HepG2 (cell line): ENCODE data around the gene ARID1A. TPM values are rescaled to one million over a fixed set of nuclear protein-coding genes. Genes with fewer than 3 reads are reported as not detected.
A peak's percentile ranks its signal among the peaks of the same experiment; 100 is the strongest.

Experiments used
- BHLHE40 ChIP-seq: IDR thresholded peaks from 2 replicates; pipeline ENCODE4 v1.6.1; 2011; ENCODE audit warnings: low read length, improper control_type of control experiment
- CEBPB ChIP-seq: IDR thresholded peaks from 2 replicates; pipeline ENCODE4 v1.6.1; 2011; ENCODE audit warnings: low read depth, low read length, improper control_type of control experiment, borderline replicate concordance
- EEA1 ChIP-seq: sonication (generic); formaldehyde crosslinking; IDR thresholded peaks from 2 replicates; pipeline ENCODE4 v1.5.1; 2020; ENCODE audit warnings: mild to moderate bottlenecking, missing genetic modification reagents, borderline replicate concordance
- GMEB2 ChIP-seq: IDR thresholded peaks from 2 replicates; pipeline ENCODE4 v1.6.1; 2016; ENCODE audit warnings: missing biosample characterization, missing genetic modification reagents, low read depth
- SCMH1 ChIP-seq: sonication (generic); formaldehyde crosslinking; IDR thresholded peaks from 2 replicates; pipeline ENCODE4 v1.9.0; 2021; ENCODE audit warnings: missing genetic modification reagents, mild to moderate bottlenecking, borderline replicate concordance
- THAP11 ChIP-seq: IDR thresholded peaks from 2 replicates; pipeline ENCODE4 v1.6.1; 2016; ENCODE audit warnings: missing biosample characterization, missing genetic modification reagents
- THAP8 ChIP-seq: sonication (generic); formaldehyde crosslinking; IDR thresholded peaks from 2 replicates; pipeline ENCODE4 v1.5.1; 2020; ENCODE audit warnings: missing genetic modification reagents, mild to moderate bottlenecking, borderline replicate concordance
- THRA ChIP-seq: sonication (generic); formaldehyde crosslinking; IDR thresholded peaks from 2 replicates; pipeline ENCODE4 v1.4.0; 2020; ENCODE audit warnings: missing genetic modification reagents, borderline replicate concordance
- ZIK1 ChIP-seq: sonication (generic); formaldehyde crosslinking; IDR thresholded peaks from 2 replicates; pipeline ENCODE4 v1.5.0; 2020; ENCODE audit warnings: mild to moderate bottlenecking, low read depth, missing genetic modification reagents, borderline replicate concordance
- ZMAT3 ChIP-seq: sonication (generic); formaldehyde crosslinking; conservative IDR thresholded peaks from 2 replicates; pipeline ENCODE4 v1.7.0; 2021; ENCODE audit warnings: missing genetic modification reagents
- ZNF274 ChIP-seq: sonication (generic); formaldehyde crosslinking; IDR thresholded peaks from 2 replicates; pipeline ENCODE4 v1.5.1; 2020; ENCODE audit warnings: mild to moderate bottlenecking, missing genetic modification reagents
- ZNF367 ChIP-seq: sonication (generic); formaldehyde crosslinking; IDR thresholded peaks from 2 replicates; pipeline ENCODE4 v1.4.0; 2020; ENCODE audit warnings: missing genetic modification reagents, borderline replicate concordance
- ZNF383 ChIP-seq: sonication (generic); formaldehyde crosslinking; IDR thresholded peaks from 2 replicates; pipeline ENCODE4 v1.4.0; 2020; ENCODE audit warnings: missing genetic modification reagents, mild to moderate bottlenecking, borderline replicate concordance
- ZNF770 ChIP-seq: sonication (generic); formaldehyde crosslinking; IDR thresholded peaks from 2 replicates; pipeline ENCODE4 v1.5.0; 2020; ENCODE audit warnings: mild to moderate bottlenecking, missing genetic modification reagents
- ZNF776 ChIP-seq: sonication (generic); formaldehyde crosslinking; IDR thresholded peaks from 2 replicates; pipeline ENCODE4 v1.4.0; 2020; ENCODE audit warnings: mild to moderate bottlenecking, missing genetic modification reagents
- polyA plus RNA-seq, 8 experiments: library from polyadenylated mRNA; depleted of rRNA in 3 of 8; stranded (reverse) in 7 of 8; unstranded in 1 of 8; fragments of >200 nt; fragmentation: Illumina TruSeq in 4 of 8; extraction: Trizol in 4 of 8; gene quantifications; 2 replicates each; pipeline versions ENCODE4 v1.2.1 to v1.2.3, GENCODE V29; 2011 to 2016; ENCODE audit warnings: low read depth in 4 of 8, missing spikeins in 1 of 8, mixed read lengths in 1 of 8; ENCODE audit not compliant: insufficient read depth in 1 of 8
- total RNA-seq, 5 experiments: library from RNA; depleted of rRNA; stranded (reverse); fragments of >200 nt; fragmentation: Illumina TruSeq; extraction: Trizol; gene quantifications; 2 replicates each; pipeline ENCODE4 v1.2.3, GENCODE V29; 2016; ENCODE audit warnings: low read depth in 1 of 5
- TF ChIP-seq, protein P1 (sequence below): sonication (generic); formaldehyde crosslinking; IDR thresholded peaks from 2 replicates; pipeline ENCODE4 v1.5.1; 2020; ENCODE audit warnings: mild to moderate bottlenecking, missing genetic modification reagents, moderate library complexity
- TF ChIP-seq, protein P2 (sequence below), 2 experiments: IDR thresholded peaks; 2 replicates each; pipeline ENCODE4 v1.6.1; 2011 to 2012; ENCODE audit warnings: low read length in 2 of 2, borderline replicate concordance in 1 of 2, low read depth in 1 of 2, mild to moderate bottlenecking in 1 of 2, moderate library complexity in 1 of 2

The ARID1A gene
- total and polyA plus RNA-seq, 2 of the 13 experiments (the other 11 are each of a cell fraction or from before 2014, with no cell fraction given) = 11.9 to 15.9 TPM

DNA sequence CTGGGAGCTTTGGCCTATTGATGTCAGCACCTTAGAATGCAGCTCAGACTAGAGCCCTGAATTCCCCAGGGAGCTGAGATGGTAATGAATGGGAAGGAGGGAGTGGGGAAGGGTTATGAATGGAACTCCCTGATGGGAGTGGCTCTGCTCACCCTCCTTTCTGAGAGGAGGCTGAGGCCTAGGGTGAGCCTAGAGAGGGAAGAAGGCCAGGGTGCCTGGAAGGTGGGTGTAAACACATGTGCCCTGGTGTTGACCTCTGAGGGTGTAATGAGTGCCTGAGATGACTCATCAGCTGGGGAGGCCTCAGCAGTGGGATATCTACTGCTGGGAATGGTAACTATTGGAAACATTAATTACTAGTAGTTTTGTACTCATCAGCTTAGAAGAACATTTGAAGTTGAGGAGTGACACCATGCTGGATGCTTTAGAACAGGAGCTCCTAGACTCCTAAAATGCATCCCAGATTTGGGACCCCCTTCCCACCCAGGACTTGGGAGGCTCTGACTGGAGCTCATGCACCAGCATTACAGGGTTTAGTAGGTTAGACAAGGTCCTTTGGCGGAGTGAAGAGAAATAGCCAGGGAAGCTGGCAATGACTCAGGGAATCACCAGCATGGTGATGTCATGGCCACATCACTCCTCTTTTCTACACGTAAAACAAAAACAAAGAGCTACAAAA, 76.0 kb downstream of the ARID1A start (continued):
- TF ChIP-seq ZNF383 (CRISPR knock-in tag) = no peak
- TF ChIP-seq THAP11 (CRISPR knock-in tag) = peak; percentile 50; the same call in 1 of the 2 replicates
- TF ChIP-seq ZNF274 = no peak
- TF ChIP-seq ZNF367 (CRISPR knock-in tag) = no peak
- TF ChIP-seq, protein P1, sequence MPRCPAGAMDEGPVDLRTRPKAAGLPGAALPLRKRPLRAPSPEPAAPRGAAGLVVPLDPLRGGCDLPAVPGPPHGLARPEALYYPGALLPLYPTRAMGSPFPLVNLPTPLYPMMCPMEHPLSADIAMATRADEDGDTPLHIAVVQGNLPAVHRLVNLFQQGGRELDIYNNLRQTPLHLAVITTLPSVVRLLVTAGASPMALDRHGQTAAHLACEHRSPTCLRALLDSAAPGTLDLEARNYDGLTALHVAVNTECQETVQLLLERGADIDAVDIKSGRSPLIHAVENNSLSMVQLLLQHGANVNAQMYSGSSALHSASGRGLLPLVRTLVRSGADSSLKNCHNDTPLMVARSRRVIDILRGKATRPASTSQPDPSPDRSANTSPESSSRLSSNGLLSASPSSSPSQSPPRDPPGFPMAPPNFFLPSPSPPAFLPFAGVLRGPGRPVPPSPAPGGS (CRISPR knock-in tag) = no peak
- TF ChIP-seq ZNF770 = no peak
- TF ChIP-seq, protein P2, sequence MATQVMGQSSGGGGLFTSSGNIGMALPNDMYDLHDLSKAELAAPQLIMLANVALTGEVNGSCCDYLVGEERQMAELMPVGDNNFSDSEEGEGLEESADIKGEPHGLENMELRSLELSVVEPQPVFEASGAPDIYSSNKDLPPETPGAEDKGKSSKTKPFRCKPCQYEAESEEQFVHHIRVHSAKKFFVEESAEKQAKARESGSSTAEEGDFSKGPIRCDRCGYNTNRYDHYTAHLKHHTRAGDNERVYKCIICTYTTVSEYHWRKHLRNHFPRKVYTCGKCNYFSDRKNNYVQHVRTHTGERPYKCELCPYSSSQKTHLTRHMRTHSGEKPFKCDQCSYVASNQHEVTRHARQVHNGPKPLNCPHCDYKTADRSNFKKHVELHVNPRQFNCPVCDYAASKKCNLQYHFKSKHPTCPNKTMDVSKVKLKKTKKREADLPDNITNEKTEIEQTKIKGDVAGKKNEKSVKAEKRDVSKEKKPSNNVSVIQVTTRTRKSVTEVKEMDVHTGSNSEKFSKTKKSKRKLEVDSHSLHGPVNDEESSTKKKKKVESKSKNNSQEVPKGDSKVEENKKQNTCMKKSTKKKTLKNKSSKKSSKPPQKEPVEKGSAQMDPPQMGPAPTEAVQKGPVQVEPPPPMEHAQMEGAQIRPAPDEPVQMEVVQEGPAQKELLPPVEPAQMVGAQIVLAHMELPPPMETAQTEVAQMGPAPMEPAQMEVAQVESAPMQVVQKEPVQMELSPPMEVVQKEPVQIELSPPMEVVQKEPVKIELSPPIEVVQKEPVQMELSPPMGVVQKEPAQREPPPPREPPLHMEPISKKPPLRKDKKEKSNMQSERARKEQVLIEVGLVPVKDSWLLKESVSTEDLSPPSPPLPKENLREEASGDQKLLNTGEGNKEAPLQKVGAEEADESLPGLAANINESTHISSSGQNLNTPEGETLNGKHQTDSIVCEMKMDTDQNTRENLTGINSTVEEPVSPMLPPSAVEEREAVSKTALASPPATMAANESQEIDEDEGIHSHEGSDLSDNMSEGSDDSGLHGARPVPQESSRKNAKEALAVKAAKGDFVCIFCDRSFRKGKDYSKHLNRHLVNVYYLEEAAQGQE (IDR thresholded peaks at IDR 0.05; ENCODE audit: borderline replicate concordance in 1 of 2, low read depth in 1 of 2, low read length in 2 of 2) = no peak
- TF ChIP-seq THRA (CRISPR knock-in tag) = peak; percentile 73; the same call in 1 of the 2 replicates
- TF ChIP-seq ZNF776 (CRISPR knock-in tag) = no peak
- TF ChIP-seq BHLHE40 = peak; percentile 35; the same call in 1 of the 2 replicates
- TF ChIP-seq THAP8 (CRISPR knock-in tag) = no peak
- TF ChIP-seq GMEB2 = no peak
- no peak for TF ChIP-seq CEBPB
- no peak for TF ChIP-seq EEA1 (CRISPR knock-in tag)
- no peak for TF ChIP-seq SCMH1 (CRISPR knock-in tag)
- TF ChIP-seq ZMAT3 (CRISPR knock-in tag) = no peak
- no peak for TF ChIP-seq ZIK1 (CRISPR knock-in tag)
